T-helper 2 cell treated with Interferon-gamma antibody and Interleukin-4, amounts not matched to agents 5 μg/mL and 100 μg/mL, for 36 hours (primary cell): Measurements from ENCODE around the gene ANKRD40CL.
"Not testable (repeated sequence)": the region's sequence is repeated elsewhere in the genome, so short reads cannot be mapped to it uniquely, and the experiment has no call there.

Source experiments
- DNase-seq: peaks from one replicate; pipeline ENCODE4 v3.0.0; 2021; ENCODE audit warnings: low spot score
- H3K27ac Mint-ChIP-seq: one replicate; pipeline ENCODE4 v1.8.0; 2021; ENCODE audit warnings: mild to moderate bottlenecking, mixed read lengths
- H3K27me3 Mint-ChIP-seq: one replicate; pipeline ENCODE4 v1.8.0; 2021; ENCODE audit warnings: low read depth, mixed read lengths
- H3K36me3 Mint-ChIP-seq: one replicate; pipeline ENCODE4 v1.8.0; 2021; ENCODE audit warnings: low read depth, mixed read lengths
- H3K4me1 Mint-ChIP-seq: one replicate; pipeline ENCODE4 v1.8.0; 2021; ENCODE audit warnings: low read depth, mixed read lengths
- H3K4me3 Mint-ChIP-seq: one replicate; pipeline ENCODE4 v1.8.0; 2022; ENCODE audit warnings: mild to moderate bottlenecking, moderate library complexity, mixed read lengths
- H3K9me3 Mint-ChIP-seq: one replicate; pipeline ENCODE4 v1.8.0; 2021; ENCODE audit warnings: mixed read lengths

The ANKRD40CL gene

DNA sequence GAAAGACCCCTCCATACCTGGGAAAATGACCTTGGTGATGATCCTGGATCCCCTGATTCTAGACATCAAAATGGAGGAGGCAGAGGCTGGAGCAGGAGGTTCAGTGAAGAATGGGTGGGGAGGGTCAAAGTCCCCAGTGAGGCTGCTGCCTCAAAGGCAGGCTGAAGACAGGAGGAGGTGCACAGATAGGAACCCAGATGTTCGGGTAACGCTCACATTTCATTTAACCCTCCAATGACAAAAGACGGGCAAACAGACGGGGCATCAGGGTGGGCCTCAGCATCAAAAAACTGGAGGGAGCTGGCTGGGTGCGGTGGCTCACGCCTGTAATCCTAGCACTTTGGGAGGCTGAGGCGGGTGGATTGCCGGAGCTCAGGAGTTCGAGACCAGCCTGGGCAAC, at the start of gene ANKRD40CL:
Gene ANKRD40CL, minus strand, starts transcription at position 73 of the 400 bp plus-strand sequence. CDS start 605 bp downstream, outside the sequence.
- Mint-ChIP-seq H3K27ac (no peak within 1 kb of the TSS), H3K27me3 (peaks cover 46% of the 10 kb centered on the region), H3K4me1 (peaks cover 3% of the 10 kb centered on the region), H3K36me3 (no peaks in the 10 kb centered on the region), H3K9me3 (no peaks in the 10 kb centered on the region), H3K4me3 (no peak within 1 kb of the TSS)
- no peak for DNase-seq

GRCh38 chr17:50816271-50816670, 49.0 kb upstream of the ANKRD40CL start:
- no peaks in the 10 kb centered on the region for H3K36me3 Mint-ChIP-seq
- no peaks in the 10 kb centered on the region for H3K9me3 Mint-ChIP-seq
- DNase-seq: no peak
- no peak overlapping the region for H3K4me3 Mint-ChIP-seq
- H3K27ac Mint-ChIP-seq: no peak overlapping the region
- H3K4me1 Mint-ChIP-seq: peaks cover 6% of the 10 kb centered on the region
- peaks cover 18% of the 10 kb centered on the region for H3K27me3 Mint-ChIP-seq

DNA sequence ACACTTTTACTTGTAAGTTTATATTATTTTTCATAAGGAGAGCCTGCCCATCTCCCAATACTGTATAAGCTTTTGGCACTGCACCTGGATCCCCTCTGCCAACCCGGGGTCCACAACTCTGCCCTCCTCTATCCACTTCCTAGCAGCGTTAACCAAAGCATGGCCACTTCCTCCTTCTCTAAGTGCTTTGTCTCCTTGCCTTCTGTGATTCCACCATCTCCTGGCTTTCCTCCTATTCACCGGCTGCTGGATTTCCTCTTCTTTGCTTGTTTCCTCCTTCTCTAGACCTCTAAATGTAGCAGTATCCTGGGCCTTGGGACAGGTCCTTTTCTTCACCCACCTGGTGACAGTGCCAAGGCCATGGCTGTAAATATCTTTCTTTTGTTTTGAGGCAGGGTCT, 48.1 kb upstream of the ANKRD40CL start:
- no peak overlapping the region for H3K27ac Mint-ChIP-seq
- peaks cover 6% of the 10 kb centered on the region for H3K4me1 Mint-ChIP-seq
- H3K4me3 Mint-ChIP-seq: no peak overlapping the region

GRCh38 chr17:50813583-50813982, 46.3 kb upstream of the ANKRD40CL start:
- DNase-seq: no peak
- Mint-ChIP-seq H3K36me3 (no peaks in the 10 kb centered on the region), H3K9me3 (no peaks in the 10 kb centered on the region), H3K27ac (no peak overlapping the region), H3K4me3 (no peak overlapping the region), H3K4me1 (no peaks in the 10 kb centered on the region), H3K27me3 (peaks cover 18% of the 10 kb centered on the region)

More for the DNA sequence above, 48.1 kb upstream of the ANKRD40CL start:
- H3K36me3 Mint-ChIP-seq: no peaks in the 10 kb centered on the region
- no peak for DNase-seq
- no peaks in the 10 kb centered on the region for H3K9me3 Mint-ChIP-seq
- peaks cover 19% of the 10 kb centered on the region for H3K27me3 Mint-ChIP-seq

- H3K4me1 Mint-ChIP-seq: no peaks in the 10 kb centered on the region
- H3K36me3 Mint-ChIP-seq: no peaks in the 10 kb centered on the region
- H3K27me3 Mint-ChIP-seq: peaks cover 6% of the 10 kb centered on the region
- H3K27ac Mint-ChIP-seq: no peak overlapping the region
- DNase-seq: no peak
- H3K4me3 Mint-ChIP-seq: no peak overlapping the region
- no peaks in the 10 kb centered on the region for H3K9me3 Mint-ChIP-seq
These were observed 41.6 kb upstream of the ANKRD40CL start for GRCh38 chr17:50808888-50809287.

- Mint-ChIP-seq H3K36me3 (no peaks in the 10 kb centered on the region), H3K4me1 (no peaks in the 10 kb centered on the region), H3K9me3 (no peaks in the 10 kb centered on the region), H3K27me3 (peaks cover 6% of the 10 kb centered on the region), H3K27ac (no peak overlapping the region), H3K4me3 (no peak overlapping the region)
- DNase-seq: no peak
These were observed 41.1 kb upstream of the ANKRD40CL start for GRCh38 chr17:50808413-50808812.

DNA sequence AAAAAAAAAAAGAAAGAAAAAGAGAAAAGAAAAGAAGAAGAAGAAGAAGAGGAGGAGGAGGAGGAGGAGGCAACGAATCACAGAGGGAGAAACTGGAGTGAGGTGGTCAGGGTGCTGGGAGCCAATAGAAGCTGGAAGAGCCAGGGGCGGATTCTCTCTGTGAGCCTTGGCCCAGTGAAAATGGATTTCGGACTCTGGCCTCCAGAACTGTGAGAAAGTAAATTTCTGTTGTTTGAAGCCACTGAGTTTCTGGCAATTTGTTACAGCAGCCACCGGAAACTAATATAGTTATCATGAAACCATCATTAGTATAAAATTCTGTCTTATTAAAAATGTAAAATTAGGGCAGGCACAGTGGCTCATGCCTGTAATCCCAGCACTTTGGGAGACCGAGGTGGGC, 40.4 kb upstream of the ANKRD40CL start:
- Mint-ChIP-seq H3K4me1 (no peaks in the 10 kb centered on the region), H3K9me3 (no peaks in the 10 kb centered on the region), H3K4me3 (no peak overlapping the region), H3K27ac (no peak overlapping the region), H3K27me3 (peaks cover 6% of the 10 kb centered on the region), H3K36me3 (no peaks in the 10 kb centered on the region)
- DNase-seq: no peak

GRCh38 chr17:50807009-50807408, 39.7 kb upstream of the ANKRD40CL start:
- no peak overlapping the region for H3K4me3 Mint-ChIP-seq
- no peak for DNase-seq
- H3K36me3 Mint-ChIP-seq: no peaks in the 10 kb centered on the region
- no peak overlapping the region for H3K27ac Mint-ChIP-seq
- no peaks in the 10 kb centered on the region for H3K4me1 Mint-ChIP-seq
- no peaks in the 10 kb centered on the region for H3K9me3 Mint-ChIP-seq
- peaks cover 6% of the 10 kb centered on the region for H3K27me3 Mint-ChIP-seq

DNA sequence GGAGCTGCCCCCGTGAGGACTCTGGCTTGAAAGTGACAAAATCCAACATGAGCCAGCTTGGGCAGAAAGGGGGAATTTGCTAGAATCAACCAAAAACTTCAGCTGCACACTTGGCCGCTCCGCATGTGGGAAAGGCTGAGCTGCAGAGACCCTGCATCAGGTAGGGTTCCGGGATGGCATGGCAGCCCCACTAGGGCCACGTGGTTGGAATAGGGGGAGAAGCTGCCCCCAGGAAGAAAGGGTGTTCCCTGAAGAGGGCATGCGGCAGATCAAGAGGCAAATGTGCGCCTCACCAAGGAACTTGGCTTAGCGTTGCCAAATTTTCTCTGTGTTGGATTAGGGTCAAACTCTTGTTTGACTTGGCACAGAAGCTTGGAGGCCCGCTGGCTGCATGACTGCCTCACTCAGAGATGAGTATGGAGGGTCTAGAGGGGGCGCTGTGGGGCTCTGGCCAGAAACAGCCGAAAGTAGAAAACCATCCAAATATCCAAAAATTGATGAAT, 38.9 kb upstream of the ANKRD40CL start:
- H3K36me3 Mint-ChIP-seq: no peaks in the 10 kb centered on the region

DNA sequence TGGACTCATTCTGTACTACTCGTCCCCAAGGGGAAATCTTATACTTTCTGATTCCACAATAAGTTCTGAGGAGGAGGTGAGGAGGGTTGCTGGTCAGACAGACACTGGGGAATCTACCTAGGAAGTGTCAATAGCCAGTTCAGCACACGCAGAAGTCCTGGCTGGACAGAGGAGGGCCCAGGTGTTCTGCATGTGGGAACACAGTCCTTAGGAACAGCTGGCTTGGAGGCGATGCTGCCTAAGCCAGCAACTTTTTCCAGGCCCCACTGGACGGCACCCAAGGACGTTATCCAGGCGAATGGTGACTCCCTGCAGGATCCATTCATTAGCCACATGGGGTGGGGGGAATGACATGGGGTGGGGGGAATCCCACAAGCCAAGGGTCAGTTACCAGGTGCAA, 38.2 kb upstream of the ANKRD40CL start:
- H3K4me3 Mint-ChIP-seq: no peak overlapping the region
- peaks cover 6% of the 10 kb centered on the region for H3K27me3 Mint-ChIP-seq
- no peak for DNase-seq
- no peaks in the 10 kb centered on the region for H3K4me1 Mint-ChIP-seq
- H3K9me3 Mint-ChIP-seq: no peaks in the 10 kb centered on the region
- no peaks in the 10 kb centered on the region for H3K36me3 Mint-ChIP-seq
- H3K27ac Mint-ChIP-seq: no peak overlapping the region

More for the DNA sequence above, 38.9 kb upstream of the ANKRD40CL start:
- DNase-seq: no peak
- no peak overlapping the region for H3K27ac Mint-ChIP-seq
- H3K4me3 Mint-ChIP-seq: no peak overlapping the region
- H3K27me3 Mint-ChIP-seq: peaks cover 3% of the 10 kb centered on the region
- H3K4me1 Mint-ChIP-seq: no peaks in the 10 kb centered on the region
- H3K9me3 Mint-ChIP-seq: no peaks in the 10 kb centered on the region

- H3K27me3 Mint-ChIP-seq, DNase-seq, H3K9me3 Mint-ChIP-seq, H3K36me3 Mint-ChIP-seq, H3K27ac Mint-ChIP-seq, H3K4me1 Mint-ChIP-seq, H3K4me3 Mint-ChIP-seq: not testable (repeated sequence)
These were observed 37.6 kb upstream of the ANKRD40CL start for GRCh38 chr17:50804749-50805475.

GRCh38 chr17:50803676-50804075, 36.4 kb upstream of the ANKRD40CL start:
- DNase-seq: no peak
- Mint-ChIP-seq H3K4me1 (no peaks in the 10 kb centered on the region), H3K36me3 (no peaks in the 10 kb centered on the region), H3K4me3 (no peak overlapping the region), H3K27ac (no peak overlapping the region), H3K27me3 (peaks cover 5% of the 10 kb centered on the region), H3K9me3 (no peaks in the 10 kb centered on the region)

DNA sequence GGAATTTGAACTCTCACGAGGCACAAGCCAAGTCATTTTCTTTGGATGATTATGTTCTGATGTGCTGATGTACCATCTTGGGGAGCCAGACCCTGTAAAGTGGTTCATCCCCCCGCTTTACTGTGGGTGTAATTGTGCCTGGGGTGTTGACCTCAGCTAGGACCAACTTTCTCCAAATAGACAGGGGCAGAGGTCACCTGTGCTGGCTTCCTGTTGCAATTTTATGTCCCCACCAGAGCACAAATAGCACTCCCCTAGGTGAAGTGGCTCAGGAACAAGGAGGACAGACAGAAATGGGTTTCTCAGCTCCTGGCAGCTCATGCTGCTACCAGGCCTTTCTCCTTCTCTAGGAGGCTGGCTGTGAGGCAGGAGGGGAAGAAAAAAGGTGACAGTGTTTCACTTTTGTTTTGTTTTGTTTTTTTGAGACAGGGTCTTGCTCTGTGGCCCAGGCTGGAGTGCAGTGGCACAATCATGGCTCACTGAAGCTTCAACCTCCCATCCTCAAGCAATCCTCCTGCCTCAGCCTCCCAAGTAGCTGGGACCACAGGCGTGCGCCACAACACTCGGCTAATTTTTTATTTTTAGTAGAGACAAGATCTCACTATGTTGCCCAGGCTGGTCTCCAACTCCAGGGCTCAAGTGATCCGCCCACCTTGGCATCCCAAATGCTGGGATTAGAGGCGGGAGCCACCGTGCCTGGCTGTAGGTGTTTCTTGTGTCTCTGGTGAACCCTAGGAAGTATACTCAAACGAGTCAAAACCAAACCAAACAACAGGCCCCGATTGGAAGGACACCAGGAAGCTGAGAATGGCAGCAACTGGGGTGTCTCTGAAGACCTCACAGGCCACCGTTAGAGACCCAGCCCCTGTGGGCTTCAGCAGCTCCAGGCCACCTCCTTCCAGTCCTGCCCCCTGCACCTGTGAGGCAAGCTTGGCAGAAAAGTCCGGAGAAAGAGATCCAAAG, 35.6 kb upstream of the ANKRD40CL start:
- H3K36me3 Mint-ChIP-seq: no peaks in the 10 kb centered on the region
- no peaks in the 10 kb centered on the region for H3K4me1 Mint-ChIP-seq
- no peak overlapping the region for H3K27ac Mint-ChIP-seq
- H3K9me3 Mint-ChIP-seq: no peaks in the 10 kb centered on the region
- no peak overlapping the region for H3K4me3 Mint-ChIP-seq
- peaks cover 5% of the 10 kb centered on the region for H3K27me3 Mint-ChIP-seq
- DNase-seq: no peak

DNA sequence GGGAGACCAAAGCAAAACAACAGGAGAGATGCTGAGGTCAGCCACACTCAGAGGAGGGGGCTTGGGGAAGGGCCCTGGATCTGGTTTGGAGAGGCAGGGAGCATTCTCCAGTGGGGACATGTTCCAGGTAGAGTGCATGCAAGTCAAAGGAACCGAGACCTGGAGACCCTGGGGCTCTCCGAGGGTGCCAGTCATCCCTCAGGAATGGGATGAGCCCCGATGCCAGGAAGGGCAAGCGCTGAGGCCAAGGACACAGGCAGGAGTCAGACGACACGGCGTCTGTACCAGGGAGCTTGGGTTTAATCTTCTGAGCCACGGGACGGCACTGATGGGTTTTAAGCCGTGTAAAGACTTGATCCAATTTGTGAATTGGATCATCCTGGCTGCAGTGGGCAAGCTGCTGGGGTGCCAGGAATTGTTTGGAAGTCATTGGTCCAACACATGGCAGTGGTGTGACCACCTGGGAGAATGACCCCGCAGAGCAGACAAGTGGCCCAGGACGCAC, 32.9 kb upstream of the ANKRD40CL start:
- Mint-ChIP-seq H3K36me3 (no peaks in the 10 kb centered on the region), H3K27me3 (peaks cover 5% of the 10 kb centered on the region), H3K9me3 (no peaks in the 10 kb centered on the region), H3K27ac (no peak overlapping the region), H3K4me3 (no peak overlapping the region), H3K4me1 (no peaks in the 10 kb centered on the region)
- no peak for DNase-seq
